ENCODE data around the gene SLC7A6. TPM values are rescaled to one million over a fixed set of nuclear protein-coding genes. Genes with fewer than 3 reads are reported as not detected.

Gene SLC7A6
- total RNA-seq, 1 donor from 2014 or later = 20.8 TPM

DNA sequence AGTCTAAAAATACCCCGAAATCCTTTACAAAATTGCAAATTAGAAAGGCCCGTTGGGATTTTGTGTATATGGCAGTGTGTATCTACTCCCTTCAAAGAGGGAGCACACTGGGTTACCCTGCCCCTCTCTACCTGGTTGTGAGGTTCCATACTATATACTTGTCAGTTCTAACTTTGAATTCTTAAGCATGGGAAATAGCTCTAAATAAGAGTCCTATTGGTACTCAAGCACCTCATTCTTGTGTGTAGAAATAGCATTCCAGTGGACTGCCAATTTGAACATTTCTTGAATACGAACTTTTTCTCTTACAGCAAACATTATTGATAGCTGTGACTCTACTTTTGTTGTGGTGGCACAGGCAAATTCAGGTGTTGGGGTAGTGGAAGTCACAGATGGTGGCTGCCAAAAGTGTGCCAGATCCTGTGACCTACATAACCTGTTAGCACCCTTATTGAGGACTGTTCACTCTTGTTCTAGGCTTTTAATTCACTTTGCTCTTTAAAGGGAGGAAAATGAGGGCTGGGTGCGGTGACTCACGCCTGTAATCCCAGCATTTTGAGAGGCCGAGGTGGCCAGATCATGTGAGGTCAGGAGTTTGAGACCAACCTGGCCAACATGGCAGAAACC is 44.5 kb upstream of the SLC7A6 start:
- Mint-ChIP-seq H3K27me3 (ENCODE audit: unreplicated experiment) (peaks cover 1% of the 10 kb centered on the region), H3K36me3 (ENCODE audit: low read depth, unreplicated experiment) (no peaks in the 10 kb centered on the region), H3K27ac (ENCODE audit: unreplicated experiment) (no peak overlapping the region), H3K9me3 (ENCODE audit: unreplicated experiment) (no peaks in the 10 kb centered on the region), H3K4me3 (ENCODE audit: unreplicated experiment) (no peak overlapping the region), H3K4me1 (ENCODE audit: unreplicated experiment) (no peaks in the 10 kb centered on the region)
- no peak for DNase-seq (ENCODE audit: low spot score)
- TF ChIP-seq, protein P1, sequence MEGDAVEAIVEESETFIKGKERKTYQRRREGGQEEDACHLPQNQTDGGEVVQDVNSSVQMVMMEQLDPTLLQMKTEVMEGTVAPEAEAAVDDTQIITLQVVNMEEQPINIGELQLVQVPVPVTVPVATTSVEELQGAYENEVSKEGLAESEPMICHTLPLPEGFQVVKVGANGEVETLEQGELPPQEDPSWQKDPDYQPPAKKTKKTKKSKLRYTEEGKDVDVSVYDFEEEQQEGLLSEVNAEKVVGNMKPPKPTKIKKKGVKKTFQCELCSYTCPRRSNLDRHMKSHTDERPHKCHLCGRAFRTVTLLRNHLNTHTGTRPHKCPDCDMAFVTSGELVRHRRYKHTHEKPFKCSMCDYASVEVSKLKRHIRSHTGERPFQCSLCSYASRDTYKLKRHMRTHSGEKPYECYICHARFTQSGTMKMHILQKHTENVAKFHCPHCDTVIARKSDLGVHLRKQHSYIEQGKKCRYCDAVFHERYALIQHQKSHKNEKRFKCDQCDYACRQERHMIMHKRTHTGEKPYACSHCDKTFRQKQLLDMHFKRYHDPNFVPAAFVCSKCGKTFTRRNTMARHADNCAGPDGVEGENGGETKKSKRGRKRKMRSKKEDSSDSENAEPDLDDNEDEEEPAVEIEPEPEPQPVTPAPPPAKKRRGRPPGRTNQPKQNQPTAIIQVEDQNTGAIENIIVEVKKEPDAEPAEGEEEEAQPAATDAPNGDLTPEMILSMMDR (IDR thresholded peaks at IDR 0.05; ENCODE audit: unreplicated experiment) = no peak

DNA sequence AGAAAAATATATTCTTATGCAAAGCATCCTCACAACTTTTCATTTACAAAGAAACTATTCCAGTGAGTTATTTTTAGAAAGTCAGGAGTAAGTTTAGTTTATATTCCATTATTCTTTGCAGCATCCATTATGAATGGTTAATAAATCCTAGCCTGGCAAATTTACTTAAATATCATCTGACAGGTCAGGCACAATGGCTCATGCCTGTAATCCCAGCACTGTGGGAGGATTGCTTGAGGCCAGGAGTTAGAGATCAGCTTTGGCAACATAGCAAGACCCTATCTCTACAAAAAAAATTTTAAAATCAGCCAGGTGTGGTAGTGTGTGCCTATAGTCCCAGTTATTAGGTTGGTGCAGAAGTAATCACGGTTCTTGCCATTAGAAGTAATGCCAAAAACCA is 41.3 kb upstream of the SLC7A6 start:
- H3K9me3 Mint-ChIP-seq (ENCODE audit: unreplicated experiment) = no peaks in the 10 kb centered on the region
- TF ChIP-seq, protein P1 (IDR thresholded peaks at IDR 0.05; ENCODE audit: unreplicated experiment) = no peak
- H3K27me3 Mint-ChIP-seq (ENCODE audit: unreplicated experiment) = no peaks in the 10 kb centered on the region
- H3K36me3 Mint-ChIP-seq (ENCODE audit: low read depth, unreplicated experiment) = no peaks in the 10 kb centered on the region
- H3K27ac Mint-ChIP-seq (ENCODE audit: unreplicated experiment) = no peak overlapping the region
- H3K4me1 Mint-ChIP-seq (ENCODE audit: unreplicated experiment) = no peaks in the 10 kb centered on the region
- H3K4me3 Mint-ChIP-seq (ENCODE audit: unreplicated experiment) = no peak overlapping the region
- DNase-seq (ENCODE audit: low spot score) = no peak

- no peaks in the 10 kb centered on the region for H3K36me3 Mint-ChIP-seq (ENCODE audit: low read depth, unreplicated experiment)
- TF ChIP-seq, protein P1 (IDR thresholded peaks at IDR 0.05; ENCODE audit: unreplicated experiment) = no peak
- no peak for DNase-seq (ENCODE audit: low spot score)
- peaks cover 6% of the 10 kb centered on the region for H3K27me3 Mint-ChIP-seq (ENCODE audit: unreplicated experiment)
- H3K9me3 Mint-ChIP-seq (ENCODE audit: unreplicated experiment) = no peaks in the 10 kb centered on the region
- no peak overlapping the region for H3K4me3 Mint-ChIP-seq (ENCODE audit: unreplicated experiment)
- H3K4me1 Mint-ChIP-seq (ENCODE audit: unreplicated experiment) = no peaks in the 10 kb centered on the region
- H3K27ac Mint-ChIP-seq (ENCODE audit: unreplicated experiment) = no peak overlapping the region
Measured at GRCh38 chr16:68226116-68226515, 38.2 kb upstream of the SLC7A6 start.

DNA sequence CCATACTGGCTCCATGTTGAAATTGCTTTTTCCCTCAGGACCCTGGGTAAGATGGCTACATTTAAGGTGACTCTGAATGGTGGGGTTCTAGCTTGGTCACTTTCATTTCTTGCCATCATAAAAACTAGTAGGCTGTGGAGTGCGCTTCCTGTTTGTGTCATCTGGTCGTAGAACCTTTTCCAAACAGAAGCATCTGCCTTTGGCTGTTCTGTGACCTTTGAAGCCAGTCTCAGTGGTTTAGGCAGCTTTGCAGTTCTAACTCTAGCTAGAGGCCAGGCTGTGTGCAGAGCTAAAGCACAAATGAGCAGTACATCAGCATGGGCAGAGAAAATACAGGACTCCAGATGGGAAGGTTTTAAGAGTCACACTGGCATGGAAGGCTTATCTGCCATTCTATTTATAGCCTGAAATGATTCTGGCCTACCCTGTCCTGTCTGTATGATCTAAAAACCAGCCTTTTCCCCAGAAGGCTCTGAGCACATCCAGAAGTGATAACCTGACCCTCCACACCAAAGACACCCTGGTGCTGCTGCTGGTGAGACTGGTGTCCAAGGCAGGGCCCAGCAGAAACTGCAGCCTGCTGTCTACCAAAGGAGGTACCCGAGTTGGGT is 37.0 kb upstream of the SLC7A6 start:
- no peaks in the 10 kb centered on the region for H3K36me3 Mint-ChIP-seq (ENCODE audit: low read depth, unreplicated experiment)
- peaks cover 9% of the 10 kb centered on the region for H3K27me3 Mint-ChIP-seq (ENCODE audit: unreplicated experiment)
- no peak for DNase-seq (ENCODE audit: low spot score)
- H3K4me3 Mint-ChIP-seq (ENCODE audit: unreplicated experiment) = no peak overlapping the region
- TF ChIP-seq, protein P1 (IDR thresholded peaks at IDR 0.05; ENCODE audit: unreplicated experiment) = no peak
- H3K27ac Mint-ChIP-seq (ENCODE audit: unreplicated experiment) = no peak overlapping the region
- H3K9me3 Mint-ChIP-seq (ENCODE audit: unreplicated experiment) = no peaks in the 10 kb centered on the region
- no peaks in the 10 kb centered on the region for H3K4me1 Mint-ChIP-seq (ENCODE audit: unreplicated experiment)

- no peaks in the 10 kb centered on the region for H3K9me3 Mint-ChIP-seq (ENCODE audit: unreplicated experiment)
- TF ChIP-seq, protein P1 (IDR thresholded peaks at IDR 0.05; ENCODE audit: unreplicated experiment) = no peak
- H3K27me3 Mint-ChIP-seq (ENCODE audit: unreplicated experiment) = peaks cover 14% of the 10 kb centered on the region
- H3K4me1 Mint-ChIP-seq (ENCODE audit: unreplicated experiment) = no peaks in the 10 kb centered on the region
- H3K27ac Mint-ChIP-seq (ENCODE audit: unreplicated experiment) = no peak overlapping the region
- no peaks in the 10 kb centered on the region for H3K36me3 Mint-ChIP-seq (ENCODE audit: low read depth, unreplicated experiment)
- no peak overlapping the region for H3K4me3 Mint-ChIP-seq (ENCODE audit: unreplicated experiment)
- no peak for DNase-seq (ENCODE audit: low spot score)
Measured at GRCh38 chr16:68227850-68228553, 36.3 kb upstream of the SLC7A6 start.
